GM19023 (cell line): ENCODE data around the gene DYNC1I1.
"Not testable (repeated sequence)": the region's sequence is repeated elsewhere in the genome, so short reads cannot be mapped to it uniquely, and the experiment has no call there.

Source experiments
- ATAC-seq: cut with Tn5 transposase; IDR thresholded peaks from one replicate; pipeline ENCODE4 v1.9.1; 2021; ENCODE audit warnings: mild to moderate bottlenecking, moderate library complexity; ENCODE audit not compliant: unreplicated experiment

The DYNC1I1 gene

GRCh38 chr7:95906851-95907250 is 134.5 kb downstream of the DYNC1I1 start:
- no peak for ATAC-seq

- no peak for ATAC-seq
Observed at GRCh38 chr7:95907337-95907736, 135.0 kb downstream of the DYNC1I1 start.

GRCh38 chr7:95908499-95908898 is 136.1 kb downstream of the DYNC1I1 start:
- ATAC-seq, result no peak

GRCh38 chr7:95910341-95910740 is 138.0 kb downstream of the DYNC1I1 start:
- ATAC-seq, result no peak

DNA sequence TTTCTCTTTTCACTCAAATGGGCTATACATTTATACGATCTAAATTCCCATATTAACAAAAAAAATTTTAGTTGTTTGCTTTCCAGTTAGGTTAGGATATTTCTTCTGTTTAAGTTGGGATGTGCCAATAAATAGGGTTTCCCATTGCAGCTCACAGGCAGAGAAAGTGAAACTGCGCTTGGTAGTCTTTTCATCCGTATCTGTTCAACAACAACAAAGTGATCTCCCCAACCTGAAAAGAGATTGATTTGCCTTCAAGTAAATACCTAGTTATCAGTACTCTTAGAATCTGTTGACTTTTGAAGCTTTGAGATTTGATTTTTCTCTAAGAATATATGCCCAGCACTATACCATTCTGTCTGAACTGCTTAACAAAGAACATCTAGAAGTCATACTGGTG is 143.4 kb downstream of the DYNC1I1 start:
- ATAC-seq, result no peak

DNA sequence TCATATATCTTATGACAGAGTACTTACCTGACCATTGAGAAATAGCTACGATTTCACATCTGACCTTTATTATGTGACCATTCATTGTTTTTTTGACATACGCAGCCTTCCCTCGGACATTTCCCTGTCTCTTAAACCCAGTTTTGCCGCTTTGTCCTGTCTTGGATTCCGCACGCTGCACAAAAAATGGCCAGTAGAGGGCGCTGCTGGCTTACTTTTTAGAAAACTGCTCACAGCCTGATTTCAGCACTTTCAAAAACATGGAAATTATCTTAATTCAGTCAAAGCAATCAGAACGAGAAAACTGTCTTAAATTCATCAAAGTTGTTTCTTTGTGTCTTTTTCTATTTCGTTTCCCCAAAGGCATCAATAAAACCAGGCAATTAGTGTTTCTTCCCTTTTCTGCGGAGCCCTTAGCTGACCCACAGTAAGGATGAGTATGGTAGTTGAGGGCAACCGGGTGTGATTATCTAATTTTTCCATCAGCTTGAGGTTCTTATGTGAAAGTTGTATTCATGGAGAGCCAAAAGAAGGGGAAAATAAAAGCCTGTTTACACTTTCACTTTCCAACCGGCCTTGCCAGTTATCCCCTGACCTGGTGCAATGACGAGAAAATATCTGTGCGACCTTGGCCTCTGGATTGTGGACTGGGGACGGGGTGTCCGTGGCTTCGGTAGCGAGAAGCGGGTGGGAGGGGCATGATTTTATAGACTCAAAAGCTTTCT is 144.4 kb downstream of the DYNC1I1 start:
- peak; percentile 71 for ATAC-seq

GRCh38 chr7:95917634-95918033 is 145.3 kb downstream of the DYNC1I1 start:
- no peak for ATAC-seq

GRCh38 chr7:95919556-95919955 is 147.2 kb downstream of the DYNC1I1 start:
- no peak for ATAC-seq

- no peak for ATAC-seq
Observed at GRCh38 chr7:95921543-95921942, 149.2 kb downstream of the DYNC1I1 start.

DNA sequence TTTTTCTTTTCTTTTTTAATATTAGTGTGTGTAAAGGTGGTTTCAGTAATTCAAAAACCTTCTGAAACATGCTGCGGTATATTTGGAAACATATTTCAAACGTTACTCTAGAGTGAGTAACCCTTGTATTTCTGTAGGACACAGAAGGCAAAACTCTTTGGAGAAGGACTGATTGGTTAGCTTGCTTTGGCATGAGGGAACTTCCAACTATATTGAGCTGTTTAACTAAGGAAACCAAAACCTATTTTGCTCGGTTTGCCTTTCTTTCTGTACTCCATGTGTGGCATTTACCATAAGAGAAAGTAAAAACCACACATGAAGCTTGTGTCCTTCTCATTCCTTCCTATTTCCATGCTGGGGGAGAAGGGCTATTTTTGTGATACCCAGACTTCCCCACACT is 149.8 kb downstream of the DYNC1I1 start:
- ATAC-seq, result no peak

DNA sequence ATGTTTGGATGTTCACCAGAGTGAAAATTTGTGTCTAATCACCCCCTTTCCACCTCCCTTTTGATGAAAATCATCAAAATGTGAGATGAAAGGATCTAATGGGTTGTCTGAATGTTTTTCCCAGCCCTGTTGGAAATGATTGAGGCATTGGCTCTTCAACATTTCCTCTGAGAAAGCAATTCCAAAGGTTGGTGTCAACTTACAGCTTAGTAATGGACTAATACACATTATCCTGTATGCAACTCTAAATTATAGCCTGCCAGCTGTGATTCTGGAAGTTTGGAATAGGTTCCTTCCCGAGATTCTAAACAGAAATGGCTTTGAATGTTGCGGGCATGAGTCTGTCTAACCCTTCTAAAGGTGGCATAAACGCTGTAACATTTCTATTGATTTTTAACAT is 152.9 kb downstream of the DYNC1I1 start:
- ATAC-seq, result no peak

GRCh38 chr7:95925971-95926370 is 153.6 kb downstream of the DYNC1I1 start:
- no peak for ATAC-seq

DNA sequence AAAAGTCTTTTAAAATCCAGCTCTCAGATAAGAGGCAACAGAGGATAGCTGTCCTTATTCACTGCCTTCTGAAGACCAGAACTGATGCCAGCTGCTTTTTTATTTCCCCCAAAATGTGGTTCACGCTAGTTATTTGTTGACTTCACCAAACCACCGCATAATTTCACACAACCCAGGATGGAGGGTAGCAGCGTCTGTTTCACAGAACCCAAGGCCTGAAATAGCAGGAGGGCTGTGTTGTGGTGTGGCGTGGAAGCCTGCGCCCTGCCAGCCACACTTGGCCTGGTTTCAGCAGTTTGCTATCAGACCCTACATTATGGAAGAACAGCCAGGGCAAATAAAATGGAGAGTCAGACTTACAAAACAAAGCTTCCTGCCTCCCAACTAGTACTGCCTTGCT is 155.4 kb downstream of the DYNC1I1 start:
- no peak for ATAC-seq

DNA sequence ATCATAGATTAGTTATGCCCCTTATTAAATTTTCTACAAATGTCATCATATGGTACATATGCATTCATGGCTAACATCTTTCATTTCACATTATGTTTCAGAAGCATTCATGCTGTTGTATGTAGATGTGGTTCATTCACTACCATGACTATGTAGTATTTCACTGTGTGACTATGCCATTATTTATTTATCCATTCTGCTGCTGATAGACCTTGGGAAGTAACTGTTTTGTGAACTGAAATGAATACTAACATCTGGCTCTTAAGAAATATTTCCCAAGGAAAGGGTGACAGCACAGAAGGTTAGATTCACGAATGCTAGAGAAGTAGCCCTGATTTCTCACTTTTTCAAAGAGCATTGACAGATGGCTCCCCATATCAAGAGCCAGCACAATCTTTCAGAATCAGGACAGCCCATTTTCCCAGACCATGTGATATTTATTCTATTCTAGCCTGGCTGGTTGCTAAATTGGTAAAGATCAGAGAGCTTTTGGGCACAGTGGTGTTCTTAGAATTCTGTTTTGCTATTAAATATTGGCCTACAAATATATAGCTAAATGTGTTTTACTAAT is 157.4 kb downstream of the DYNC1I1 start:
- no peak for ATAC-seq

DNA sequence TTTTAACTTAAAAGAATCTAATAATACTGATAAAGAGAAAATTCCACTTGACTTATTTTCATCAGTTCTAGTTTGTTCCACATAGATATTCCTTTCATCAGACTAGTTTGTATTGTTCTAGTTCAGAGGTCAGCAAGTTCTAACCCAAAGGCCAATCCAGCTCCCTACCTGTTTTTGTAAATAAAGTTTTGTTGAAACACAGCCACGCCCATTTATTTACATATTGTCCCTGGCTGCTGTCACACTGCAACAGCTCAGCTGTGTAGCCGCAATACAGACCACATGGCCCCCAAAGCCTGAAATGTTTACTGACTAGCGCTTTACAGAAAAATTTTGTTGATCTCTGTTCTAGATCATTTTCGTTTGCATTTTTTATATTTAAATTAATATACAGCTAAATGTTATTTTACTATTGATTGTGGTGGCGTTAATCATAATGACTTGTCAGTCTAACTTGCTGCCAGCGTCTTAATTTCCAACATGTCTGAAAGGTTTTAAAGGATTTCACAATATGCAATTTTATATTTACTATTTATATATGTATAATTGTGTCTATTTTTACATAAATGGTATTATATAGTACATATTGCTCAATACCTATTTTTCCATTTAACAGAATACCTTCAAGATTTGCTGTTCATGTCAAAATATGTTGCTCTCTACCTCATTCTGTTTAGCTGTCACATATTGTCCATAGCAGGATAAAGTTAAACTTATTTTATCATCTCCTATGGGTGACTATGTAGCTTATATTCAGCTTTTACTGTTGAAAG is 159.3 kb downstream of the DYNC1I1 start:
- no peak for ATAC-seq

DNA sequence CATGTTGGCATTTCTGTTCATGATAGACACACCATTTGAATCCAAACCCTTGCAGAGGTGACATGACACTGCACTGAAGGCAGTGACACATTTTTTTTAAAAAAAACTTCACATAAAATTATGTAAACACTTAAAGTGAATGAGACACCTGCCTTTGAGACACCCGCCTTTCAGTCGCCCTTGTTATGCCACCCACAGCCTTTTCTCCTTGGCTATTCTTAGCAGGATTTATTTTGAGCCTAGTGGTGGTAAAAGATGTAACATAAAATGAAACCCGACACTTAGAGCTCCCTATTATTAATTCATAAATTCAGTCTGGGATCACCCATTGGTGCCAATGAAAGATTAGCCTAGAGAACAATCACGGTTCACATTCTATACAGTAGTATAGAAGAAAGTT is 161.3 kb downstream of the DYNC1I1 start:
- ATAC-seq, result no peak

DNA sequence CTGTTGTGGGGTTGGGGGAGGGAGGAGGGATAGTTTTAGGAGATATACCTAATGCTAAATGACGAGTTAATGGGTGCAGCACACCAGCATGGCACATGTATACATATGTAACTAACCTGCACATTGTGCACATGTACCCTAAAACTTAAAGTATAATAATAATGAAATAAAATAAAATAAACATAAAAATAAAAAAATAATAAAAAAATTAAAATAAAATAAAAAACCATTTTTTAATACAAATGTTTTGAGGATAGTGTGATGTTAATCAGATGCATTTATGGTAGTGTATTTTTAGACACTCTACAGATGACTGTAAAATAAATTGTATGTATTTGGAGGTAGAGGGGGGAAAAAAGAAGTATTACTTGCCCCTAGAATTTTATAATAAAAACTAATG is 172.5 kb downstream of the DYNC1I1 start:
- ATAC-seq, result not testable (repeated sequence)

GRCh38 chr7:95950698-95951097 is 178.3 kb downstream of the DYNC1I1 start:
- no peak for ATAC-seq

GRCh38 chr7:95951531-95951930 is 179.2 kb downstream of the DYNC1I1 start:
- no peak for ATAC-seq

- ATAC-seq, result no peak
Observed at GRCh38 chr7:95951997-95952795, 179.8 kb downstream of the DYNC1I1 start.

DNA sequence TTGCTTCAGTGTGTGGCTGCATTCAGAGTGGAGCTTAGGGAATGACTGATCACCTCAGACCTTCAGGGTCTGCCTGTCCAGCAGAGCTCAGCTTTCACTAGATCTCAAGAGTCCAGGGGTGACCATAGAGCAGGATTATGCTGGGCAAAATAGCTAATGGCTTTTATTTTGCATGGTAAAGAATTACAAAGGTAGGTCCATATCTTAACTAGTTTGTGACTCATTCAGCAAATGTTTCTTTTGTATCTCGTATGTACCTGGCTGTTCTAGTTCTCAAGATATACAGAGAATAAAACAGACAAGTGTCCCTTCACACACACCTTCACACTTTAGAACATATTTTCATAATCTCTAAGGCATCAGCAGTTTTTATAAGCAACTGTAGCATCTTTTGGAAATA is 180.5 kb downstream of the DYNC1I1 start:
- no peak for ATAC-seq
